Measurements from ENCODE around the gene ASCL5.

DNA sequence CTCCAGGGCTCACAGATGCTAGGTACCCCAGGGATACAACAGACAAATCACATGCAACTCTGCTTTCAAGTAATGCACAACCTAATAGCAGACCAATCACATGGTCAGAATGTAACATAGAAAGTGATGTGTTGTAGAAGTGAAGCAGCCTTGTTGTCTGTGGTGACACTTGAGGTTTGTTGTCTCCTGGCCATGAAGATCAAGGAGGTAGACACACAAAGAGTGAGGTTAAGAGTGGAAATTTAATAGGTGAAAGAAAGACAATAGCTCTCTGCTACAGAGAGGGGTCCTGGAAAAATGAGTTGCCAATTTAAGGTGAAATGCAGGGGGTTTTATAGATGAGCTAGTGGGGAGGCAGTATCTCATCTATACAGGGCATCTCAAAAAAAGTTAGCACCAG, 29.8 kb upstream of the ASCL5 start:
- no peak for TF ChIP-seq CTCF (IDR thresholded peaks at IDR 0.05)
- no peak for TF ChIP-seq POLR2A (IDR thresholded peaks at IDR 0.05)
